BE2C (cell line): ENCODE results near the gene LSM2.

Experiments
- DNase-seq: peaks from one replicate; pipeline ENCODE4 v3.0.0-alpha.2; 2020
- H3K27me3 ChIP-seq: fragments of 250-450 bp; sonication (Bioruptor Pico); 2 replicates; pipeline ENCODE4 v1.5.1; 2020; ENCODE audit warnings: mild to moderate bottlenecking
- H3K36me3 ChIP-seq: fragments of 250-450 bp; sonication (Bioruptor Pico); 2 replicates; pipeline ENCODE4 v1.5.1; 2020; ENCODE audit warnings: mild to moderate bottlenecking
- H3K4me1 ChIP-seq: fragments of 250-450 bp; sonication (Bioruptor Pico); 2 replicates; pipeline ENCODE4 v1.5.1; 2020
- H3K4me3 ChIP-seq: 2 replicates; pipeline ENCODE4 v1.5.1; 2011; ENCODE audit warnings: low read depth, low read length
- H3K9me3 ChIP-seq: fragments of 250-450 bp; sonication (Bioruptor Pico); 2 replicates; pipeline ENCODE4 v1.5.1; 2020
- TF ChIP-seq, protein P1 (sequence below): IDR thresholded peaks from 2 replicates; pipeline ENCODE4 v1.5.1; 2012; ENCODE audit warnings: mild to moderate bottlenecking, low read depth, low read length

Gene LSM2

DNA sequence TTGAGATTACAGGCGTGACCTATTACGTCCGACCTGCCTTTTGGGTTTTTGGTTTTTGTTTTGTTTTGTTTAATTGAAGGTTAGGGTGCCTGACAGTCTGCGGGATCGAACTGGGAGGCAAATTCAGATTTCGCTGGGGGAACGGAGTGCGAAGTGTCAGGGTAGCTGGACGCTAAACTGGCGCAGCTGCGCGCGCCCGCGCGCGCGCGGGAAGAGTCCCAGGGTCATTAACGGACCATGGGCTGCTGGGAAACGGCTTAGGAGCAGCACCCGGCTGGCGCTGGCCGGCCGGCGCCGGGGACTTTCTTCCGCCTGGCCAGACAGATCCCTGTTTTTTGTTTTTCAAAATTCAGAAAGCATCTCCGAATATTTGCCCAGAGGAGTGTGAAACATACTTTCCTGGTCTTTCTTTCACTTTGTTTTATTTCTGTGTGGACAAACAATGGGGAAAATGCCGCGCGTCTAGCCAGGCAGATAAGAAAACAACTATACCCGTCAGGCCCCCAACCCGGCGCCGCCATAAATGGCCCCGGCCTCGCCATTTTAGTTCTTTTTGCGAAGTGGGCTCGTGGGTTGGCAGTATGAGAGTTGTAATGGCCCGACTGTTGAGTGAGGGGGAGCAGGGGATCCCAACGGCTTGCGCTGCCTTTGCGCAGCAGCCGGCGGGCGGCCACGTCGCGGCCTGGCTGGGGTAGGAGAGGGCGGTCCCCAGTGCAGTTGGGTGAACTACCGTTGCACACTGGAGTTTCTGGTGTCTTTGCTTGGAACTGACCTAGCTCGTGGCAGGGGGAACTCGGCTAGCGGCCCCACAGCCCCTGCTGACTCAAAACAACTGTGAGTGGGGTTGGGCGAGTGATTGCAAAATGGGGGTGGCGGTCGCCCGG, 27.8 kb upstream of the LSM2 start:
- DNase-seq, result peak; percentile 92
- Histone ChIP-seq H3K4me1 (no peaks in the 10 kb centered on the region), H3K27me3 (no peaks in the 10 kb centered on the region), H3K36me3 (peaks cover 41% of the 10 kb centered on the region), H3K9me3 (no peaks in the 10 kb centered on the region), H3K4me3 (peak overlapping the region; percentile 100)
- TF ChIP-seq, protein P1, sequence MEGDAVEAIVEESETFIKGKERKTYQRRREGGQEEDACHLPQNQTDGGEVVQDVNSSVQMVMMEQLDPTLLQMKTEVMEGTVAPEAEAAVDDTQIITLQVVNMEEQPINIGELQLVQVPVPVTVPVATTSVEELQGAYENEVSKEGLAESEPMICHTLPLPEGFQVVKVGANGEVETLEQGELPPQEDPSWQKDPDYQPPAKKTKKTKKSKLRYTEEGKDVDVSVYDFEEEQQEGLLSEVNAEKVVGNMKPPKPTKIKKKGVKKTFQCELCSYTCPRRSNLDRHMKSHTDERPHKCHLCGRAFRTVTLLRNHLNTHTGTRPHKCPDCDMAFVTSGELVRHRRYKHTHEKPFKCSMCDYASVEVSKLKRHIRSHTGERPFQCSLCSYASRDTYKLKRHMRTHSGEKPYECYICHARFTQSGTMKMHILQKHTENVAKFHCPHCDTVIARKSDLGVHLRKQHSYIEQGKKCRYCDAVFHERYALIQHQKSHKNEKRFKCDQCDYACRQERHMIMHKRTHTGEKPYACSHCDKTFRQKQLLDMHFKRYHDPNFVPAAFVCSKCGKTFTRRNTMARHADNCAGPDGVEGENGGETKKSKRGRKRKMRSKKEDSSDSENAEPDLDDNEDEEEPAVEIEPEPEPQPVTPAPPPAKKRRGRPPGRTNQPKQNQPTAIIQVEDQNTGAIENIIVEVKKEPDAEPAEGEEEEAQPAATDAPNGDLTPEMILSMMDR, result no peak

DNA sequence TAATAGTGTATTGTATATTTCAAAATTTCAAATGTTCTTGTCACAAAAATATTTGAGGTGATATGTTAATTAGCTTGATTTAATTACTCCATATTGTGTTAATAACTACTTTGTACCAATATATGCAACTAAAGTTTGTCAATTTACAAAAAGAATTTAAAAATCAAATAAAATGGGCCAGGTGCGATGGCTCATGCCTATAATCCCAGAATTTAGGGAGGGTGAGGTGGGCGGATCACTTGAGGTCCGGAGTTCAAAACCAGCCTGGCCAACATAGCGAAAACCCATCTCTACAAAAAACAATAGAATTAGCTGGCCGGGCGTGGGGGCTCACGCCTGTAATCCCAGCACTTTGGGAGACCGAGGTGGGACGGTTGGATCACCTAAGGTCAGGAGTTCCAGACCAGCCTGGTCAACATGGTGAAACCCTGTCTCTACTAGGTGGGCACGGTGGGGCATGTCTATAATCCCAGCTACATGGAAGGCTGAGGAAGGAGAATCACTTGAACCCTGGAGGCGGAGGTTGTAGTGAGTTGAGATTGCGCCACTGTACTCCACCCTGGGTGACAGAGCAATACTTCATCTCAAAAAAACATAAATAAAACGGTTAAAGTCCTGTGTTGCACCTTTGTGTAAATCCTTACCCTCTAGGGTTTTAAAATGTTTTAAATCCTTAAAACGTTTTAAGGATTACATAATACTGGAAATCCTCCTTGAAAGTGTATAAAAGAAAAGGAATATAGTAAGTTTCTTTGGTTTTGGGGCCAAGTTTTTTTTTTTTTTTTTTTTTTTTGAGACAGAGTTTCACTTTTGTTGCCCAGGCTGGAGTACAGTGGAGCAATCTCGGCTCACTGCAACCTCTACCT, 24.8 kb upstream of the LSM2 start:
- Histone ChIP-seq H3K36me3 (peaks cover 10% of the 10 kb centered on the region), H3K9me3 (no peaks in the 10 kb centered on the region), H3K4me3 (peak overlapping the region; percentile 86; the same call in 1 of the 2 replicates), H3K4me1 (0 out of 2 replicates have a peak, but pooled peaks cover under 1% of the 10 kb centered on the region), H3K27me3 (no peaks in the 10 kb centered on the region)
- TF ChIP-seq, protein P1, result no peak
- DNase-seq, result no peak

DNA sequence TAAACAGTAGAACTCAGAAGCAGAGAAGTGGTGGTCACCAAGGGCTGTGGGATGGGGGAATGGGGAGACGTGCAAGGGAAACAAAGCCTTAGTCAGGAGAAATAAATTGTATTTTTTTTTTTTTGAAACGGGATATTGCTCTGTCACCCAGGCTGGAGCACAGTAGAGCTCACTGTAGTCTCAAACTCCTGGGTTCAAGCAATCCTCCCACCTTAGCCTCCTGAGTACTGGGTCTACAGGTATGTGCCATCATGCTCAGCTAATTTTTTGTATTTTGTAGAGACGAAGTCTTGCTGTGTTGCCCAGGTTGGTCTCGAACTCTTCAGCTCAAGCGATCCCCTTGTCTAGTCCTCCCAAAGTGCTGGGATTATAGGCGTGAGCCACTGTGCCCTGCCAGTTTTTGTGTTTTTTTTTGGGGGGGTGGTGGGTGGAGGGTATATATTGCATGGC, 24.1 kb upstream of the LSM2 start:
- TF ChIP-seq, protein P1, result no peak
- H3K36me3 ChIP-seq, result peaks cover 4% of the 10 kb centered on the region
- peaks cover 4% of the 10 kb centered on the region; the same call in 1 of the 2 replicates for H3K4me1 ChIP-seq
- no peak for DNase-seq
- H3K27me3 ChIP-seq, result no peaks in the 10 kb centered on the region
- no peaks in the 10 kb centered on the region for H3K9me3 ChIP-seq
- peak overlapping the region; percentile 86 for H3K4me3 ChIP-seq

DNA sequence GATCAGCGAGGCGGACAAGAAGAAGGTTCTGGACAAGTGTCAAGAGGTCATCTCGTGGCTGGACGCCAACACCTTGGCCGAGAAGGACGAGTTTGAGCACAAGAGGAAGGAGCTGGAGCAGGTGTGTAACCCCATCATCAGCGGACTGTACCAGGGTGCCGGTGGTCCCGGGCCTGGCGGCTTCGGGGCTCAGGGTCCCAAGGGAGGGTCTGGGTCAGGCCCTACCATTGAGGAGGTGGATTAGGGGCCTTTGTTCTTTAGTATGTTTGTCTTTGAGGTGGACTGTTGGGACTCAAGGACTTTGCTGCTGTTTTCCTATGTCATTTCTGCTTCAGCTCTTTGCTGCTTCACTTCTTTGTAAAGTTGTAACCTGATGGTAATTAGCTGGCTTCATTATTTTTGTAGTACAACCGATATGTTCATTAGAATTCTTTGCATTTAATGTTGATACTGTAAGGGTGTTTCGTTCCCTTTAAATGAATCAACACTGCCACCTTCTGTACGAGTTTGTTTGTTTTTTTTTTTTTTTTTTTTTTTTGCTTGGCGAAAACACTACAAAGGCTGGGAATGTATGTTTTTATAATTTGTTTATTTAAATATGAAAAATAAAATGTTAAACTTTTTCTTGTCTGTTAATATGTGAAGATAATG, 23.0 kb upstream of the LSM2 start:
- TF ChIP-seq, protein P1, result peak; percentile 44
- H3K4me1 ChIP-seq, result peaks cover 4% of the 10 kb centered on the region; the same call in 1 of the 2 replicates
- no peaks in the 10 kb centered on the region for H3K27me3 ChIP-seq
- no peaks in the 10 kb centered on the region for H3K9me3 ChIP-seq
- DNase-seq, result peak; percentile 38
- H3K36me3 ChIP-seq, result peaks cover under 1% of the 10 kb centered on the region; the same call in 1 of the 2 replicates
- H3K4me3 ChIP-seq, result peak overlapping the region; percentile 86

DNA sequence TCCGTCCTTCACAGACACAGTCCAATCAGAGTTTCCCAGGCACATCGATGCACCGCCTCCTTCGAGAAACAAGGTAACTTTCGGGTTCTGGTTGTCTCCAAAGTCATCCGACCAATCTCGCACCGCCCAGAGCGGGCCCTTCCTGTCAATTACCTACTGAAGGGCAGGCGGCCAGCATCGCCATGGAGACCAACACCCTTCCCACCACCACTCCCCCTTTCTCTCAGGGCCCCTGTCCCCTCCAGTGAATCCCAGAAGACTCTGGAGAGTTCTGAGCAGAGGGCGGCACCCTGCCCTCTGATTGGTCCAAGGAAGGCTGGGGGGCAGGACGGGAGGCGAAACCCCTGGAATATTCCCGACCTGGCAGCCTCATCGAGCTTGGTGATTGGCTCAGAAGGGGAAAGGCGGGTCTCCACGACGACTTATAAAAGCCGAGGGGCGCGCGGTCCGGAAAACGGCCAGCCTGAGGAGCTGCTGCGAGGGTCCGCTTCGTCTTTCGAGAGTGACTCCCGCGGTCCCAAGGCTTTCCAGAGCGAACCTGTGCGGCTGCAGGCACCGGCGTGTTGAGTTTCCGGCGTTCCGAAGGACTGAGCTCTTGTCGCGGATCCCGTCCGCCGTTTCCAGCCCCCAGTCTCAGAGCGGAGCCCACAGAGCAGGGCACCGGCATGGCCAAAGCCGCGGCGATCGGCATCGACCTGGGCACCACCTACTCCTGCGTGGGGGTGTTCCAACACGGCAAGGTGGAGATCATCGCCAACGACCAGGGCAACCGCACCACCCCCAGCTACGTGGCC, 20.7 kb upstream of the LSM2 start, which contains the start of gene HSPA1B:
HSPA1B (plus strand) TSS at position 453 of the 794 bp plus-strand sequence; CDS start at position 666, 213 bp downstream.
- peak; percentile 99 for DNase-seq
- Histone ChIP-seq H3K4me3 (peak within 1 kb of the TSS; percentile 69), H3K36me3 (no peaks in the 10 kb centered on the region), H3K4me1 (peaks cover 4% of the 10 kb centered on the region; the same call in 1 of the 2 replicates), H3K9me3 (no peaks in the 10 kb centered on the region), H3K27me3 (no peaks in the 10 kb centered on the region)
- TF ChIP-seq, protein P1, result no peak
